PC-3 (cell line): ENCODE results near the gene ZNF780B.

ENCODE experiments used
- CTCF ChIP-seq: fragments of 300-600 bp; sonication (generic); conservative IDR thresholded peaks from 2 replicates; pipeline ENCODE4 v1.5.1; 2017; ENCODE audit warnings: antibody characterized with exemption, low read depth, mild to moderate bottlenecking, low read length
- EZH2 ChIP-seq: fragments of 300-600 bp; sonication (generic); IDR thresholded peaks from one replicate; pipeline ENCODE4 v1.6.1; 2017; ENCODE audit warnings: antibody characterized with exemption, mild to moderate bottlenecking, low read length; ENCODE audit not compliant: unreplicated experiment
- EZH2phosphoT487 ChIP-seq: fragments of 300-600 bp; sonication (generic); IDR thresholded peaks from 2 replicates; pipeline ENCODE4 v1.6.1; 2018; ENCODE audit warnings: mild to moderate bottlenecking, antibody characterized with exemption, low read length, borderline replicate concordance

DNA sequence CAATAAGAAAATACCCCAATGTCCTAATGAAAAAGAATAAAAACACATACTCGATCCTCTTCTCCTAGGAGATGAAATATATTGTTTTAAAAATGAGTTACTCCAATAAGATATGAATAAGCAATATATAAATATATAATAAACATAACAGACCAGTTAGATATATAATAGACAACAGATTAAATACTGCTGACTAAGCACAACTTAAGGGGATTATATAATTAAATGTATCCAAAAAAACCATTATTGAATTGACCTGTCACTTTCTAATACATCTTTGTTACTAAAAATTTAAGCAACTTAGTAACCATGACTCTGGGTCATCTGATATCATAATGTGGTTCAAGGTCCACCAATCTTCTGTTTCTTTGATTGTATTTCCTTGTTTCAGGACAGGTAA is 14.0 kb upstream of the ZNF780B start:
- no peak for TF ChIP-seq CTCF
- TF ChIP-seq EZH2phosphoT487, result no peak
- TF ChIP-seq EZH2, result no peak
